ENCODE results near the gene CCND2.

Gene CCND2

DNA sequence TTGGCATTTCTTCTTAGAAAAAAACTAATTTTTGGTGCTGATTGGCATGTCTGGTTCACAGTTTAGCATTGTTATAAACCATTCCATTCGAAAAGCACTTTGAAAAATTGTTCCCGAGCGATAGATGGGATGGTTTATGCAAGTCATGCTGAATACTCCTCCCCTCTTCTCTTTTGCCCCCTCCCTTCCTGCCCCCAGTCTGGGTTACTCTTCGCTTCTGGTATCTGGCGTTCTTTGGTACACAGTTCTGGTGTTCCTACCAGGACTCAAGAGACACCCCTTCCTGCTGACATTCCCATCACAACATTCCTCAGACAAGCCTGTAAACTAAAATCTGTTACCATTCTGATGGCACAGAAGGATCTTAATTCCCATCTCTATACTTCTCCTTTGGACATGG, 27.3 kb downstream of the CCND2 start:
- Histone ChIP-seq H3K4me3 (no peak overlapping the region), H3K4me1 (no peaks in the 10 kb centered on the region), H3K27ac (no peak overlapping the region), H3K27me3 (no peaks in the 10 kb centered on the region), H3K9me3 (no peaks in the 10 kb centered on the region), H4K20me1 (no peaks in the 10 kb centered on the region), H3K4me2 (no peak overlapping the region), H3K9ac (no peak overlapping the region), H3K36me3 (no peaks in the 10 kb centered on the region)
- TF ChIP-seq Cebpa-rat (IDR thresholded peaks at IDR 0.05), result no peak

DNA sequence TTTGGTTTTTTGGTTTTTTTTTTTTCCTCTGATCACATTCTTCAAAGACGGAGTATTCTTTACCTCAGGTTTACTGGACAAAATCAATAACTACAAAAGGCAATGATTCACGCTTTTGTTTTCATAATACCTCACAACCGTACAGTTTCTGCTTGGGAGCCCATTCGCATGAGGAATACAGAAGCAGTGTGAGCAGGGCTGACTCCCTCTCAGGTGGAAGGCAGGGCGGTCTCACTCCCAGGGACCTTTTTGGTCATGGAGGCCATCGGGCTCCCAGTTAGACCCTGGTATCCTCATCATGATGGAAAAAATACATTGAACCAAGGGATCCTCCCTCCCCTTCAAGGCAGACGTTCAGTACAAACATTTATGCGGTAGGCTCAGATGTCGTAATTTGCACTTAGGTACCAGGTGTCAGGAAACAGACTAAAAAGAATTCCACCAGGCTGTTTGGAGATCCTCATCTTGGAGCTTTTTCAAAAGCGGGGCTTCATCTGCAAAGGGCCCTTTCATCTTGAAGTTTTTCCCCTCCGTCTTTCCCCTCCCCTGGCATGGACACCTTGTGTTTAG, 28.5 kb downstream of the CCND2 start:
- H3K36me3 ChIP-seq, result no peaks in the 10 kb centered on the region
- no peak overlapping the region for H3K27ac ChIP-seq
- H3K4me1 ChIP-seq, result no peaks in the 10 kb centered on the region
- H3K9ac ChIP-seq, result no peak overlapping the region
- no peak overlapping the region for H3K4me3 ChIP-seq
- no peaks in the 10 kb centered on the region for H3K9me3 ChIP-seq
- no peak overlapping the region for H3K4me2 ChIP-seq
- H4K20me1 ChIP-seq, result no peaks in the 10 kb centered on the region
- no peak for TF ChIP-seq Cebpa-rat (IDR thresholded peaks at IDR 0.05)
- H3K27me3 ChIP-seq, result no peaks in the 10 kb centered on the region

DNA sequence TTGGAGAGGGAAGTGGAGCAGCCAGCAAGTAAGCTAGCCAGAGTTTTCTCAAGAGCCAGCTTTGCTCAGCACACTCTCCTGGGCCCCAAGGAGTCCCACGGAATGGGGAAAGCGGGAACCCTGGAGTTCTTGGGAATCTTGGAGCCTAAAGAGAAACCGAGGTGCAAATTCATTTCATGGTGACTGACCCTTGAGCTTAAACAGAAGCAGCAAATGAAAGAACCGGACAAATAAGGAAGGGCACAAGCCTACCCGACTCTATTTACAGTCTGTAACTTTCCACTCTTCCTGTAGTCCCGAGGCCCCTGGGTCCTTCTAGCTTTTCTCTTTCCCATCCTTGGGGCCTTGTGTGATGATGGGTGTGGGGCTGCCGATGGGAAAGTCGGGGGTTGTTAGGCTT, 29.3 kb downstream of the CCND2 start:
- Histone ChIP-seq H3K4me1 (peaks cover 2% of the 10 kb centered on the region), H3K4me2 (no peak overlapping the region), H3K36me3 (no peaks in the 10 kb centered on the region), H3K9me3 (no peaks in the 10 kb centered on the region), H3K27ac (no peak overlapping the region), H3K4me3 (no peak overlapping the region), H3K9ac (no peak overlapping the region), H3K27me3 (no peaks in the 10 kb centered on the region), H4K20me1 (no peaks in the 10 kb centered on the region)
- TF ChIP-seq Cebpa-rat (IDR thresholded peaks at IDR 0.05), result no peak

DNA sequence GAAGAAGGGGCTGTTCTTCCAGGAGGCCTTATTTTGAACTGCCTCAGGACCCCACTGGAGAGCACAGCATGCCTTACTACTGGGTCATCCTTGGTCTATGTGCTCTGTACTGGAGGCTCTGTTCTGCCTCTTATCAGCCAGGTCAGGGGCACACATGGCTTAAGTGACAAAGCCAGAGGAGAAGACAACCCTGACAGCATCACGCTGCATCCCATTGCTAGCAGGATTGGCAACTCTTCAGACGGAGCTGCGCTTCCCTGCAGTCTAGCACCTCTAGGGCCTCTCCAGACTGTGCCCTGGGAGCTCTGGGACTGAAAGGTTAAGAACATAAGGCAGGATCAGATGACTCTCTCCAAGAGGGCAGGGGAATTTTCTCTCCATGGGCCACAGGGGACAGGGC, 30.2 kb downstream of the CCND2 start:
- Histone ChIP-seq H4K20me1 (no peaks in the 10 kb centered on the region), H3K9ac (no peak overlapping the region), H3K27me3 (no peaks in the 10 kb centered on the region), H3K36me3 (no peaks in the 10 kb centered on the region), H3K27ac (no peak overlapping the region), H3K9me3 (no peaks in the 10 kb centered on the region), H3K4me1 (peaks cover 9% of the 10 kb centered on the region), H3K4me2 (no peak overlapping the region), H3K4me3 (no peak overlapping the region)
- no peak for TF ChIP-seq Cebpa-rat (IDR thresholded peaks at IDR 0.05)

DNA sequence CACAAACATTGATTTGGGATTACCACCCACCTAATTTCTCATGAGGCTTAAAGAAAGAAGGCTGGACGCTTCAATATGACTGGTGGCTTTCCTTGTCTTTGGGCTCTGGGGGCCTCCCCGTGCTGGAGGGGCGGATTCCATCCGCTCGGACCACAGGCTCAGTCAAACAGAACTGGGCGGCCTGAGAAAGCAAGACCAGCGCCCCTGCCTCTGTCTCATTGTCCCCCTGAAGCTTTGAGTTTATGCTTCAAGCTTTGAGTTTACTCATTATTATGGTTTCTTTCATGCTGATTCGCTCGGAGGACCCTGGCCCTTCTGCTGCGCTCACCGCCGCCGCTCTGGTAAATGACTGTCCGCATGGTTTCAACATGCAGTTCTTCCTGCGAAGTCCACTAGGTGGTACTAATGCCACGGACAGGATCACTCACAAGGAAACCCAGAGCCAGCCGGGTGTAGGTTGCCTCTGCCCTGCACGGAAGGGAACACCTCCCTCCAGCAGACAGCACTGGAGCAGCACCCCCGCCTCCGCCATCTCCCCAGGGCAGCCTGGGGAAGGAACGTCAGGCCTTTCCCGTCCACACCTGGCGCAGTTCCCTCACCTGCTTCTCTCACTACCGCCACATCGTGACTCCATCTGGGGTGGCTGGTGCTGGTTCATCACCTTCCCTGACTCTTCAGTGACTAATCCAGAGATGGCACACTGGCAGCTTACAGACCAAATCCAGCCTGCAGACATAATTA, 34.2 kb downstream of the CCND2 start:
- Histone ChIP-seq H3K9me3 (no peaks in the 10 kb centered on the region), H4K20me1 (no peaks in the 10 kb centered on the region), H3K27me3 (no peaks in the 10 kb centered on the region), H3K4me2 (peak overlapping the region; percentile 31), H3K36me3 (no peaks in the 10 kb centered on the region), H3K27ac (no peak overlapping the region), H3K4me3 (no peak overlapping the region), H3K4me1 (peaks cover 20% of the 10 kb centered on the region), H3K9ac (no peak overlapping the region)
- TF ChIP-seq Cebpa-rat (IDR thresholded peaks at IDR 0.05), result no peak

DNA sequence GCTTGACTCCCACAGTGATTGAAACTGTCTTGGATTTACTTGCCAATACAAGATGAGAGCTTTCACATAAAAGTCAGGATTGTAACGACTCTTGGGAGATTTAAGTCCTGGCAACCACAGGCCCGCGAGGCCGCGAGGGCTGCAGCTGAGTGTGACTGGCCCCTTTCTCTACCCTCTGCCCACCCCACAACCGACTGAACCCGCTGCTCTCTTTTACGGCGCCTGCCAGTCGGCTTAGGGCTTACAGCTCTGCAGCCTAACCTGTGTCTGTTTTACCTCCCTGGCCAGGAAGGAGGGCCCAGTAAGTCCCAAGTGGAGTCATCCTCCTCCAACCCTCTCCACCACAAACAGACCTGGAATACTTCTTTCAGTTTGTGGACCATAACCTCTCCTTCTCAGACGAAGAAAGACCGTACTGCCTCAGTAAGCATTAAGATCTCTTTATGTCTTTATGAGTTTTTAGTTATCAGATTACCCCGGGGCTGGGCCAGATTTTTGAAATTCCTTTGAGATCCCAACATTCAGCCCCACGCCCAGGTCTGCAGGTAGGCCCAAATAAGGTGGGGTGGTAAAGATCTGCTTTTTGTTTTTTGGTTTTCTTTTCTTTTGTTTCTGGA, 34.9 kb downstream of the CCND2 start:
- Histone ChIP-seq H3K4me3 (no peak overlapping the region), H3K36me3 (no peaks in the 10 kb centered on the region), H3K9ac (no peak overlapping the region), H3K9me3 (no peaks in the 10 kb centered on the region), H4K20me1 (no peaks in the 10 kb centered on the region), H3K4me2 (peak overlapping the region; percentile 31), H3K27me3 (no peaks in the 10 kb centered on the region), H3K27ac (no peak overlapping the region), H3K4me1 (peaks cover 22% of the 10 kb centered on the region)
- TF ChIP-seq Cebpa-rat (IDR thresholded peaks at IDR 0.05), result no peak

DNA sequence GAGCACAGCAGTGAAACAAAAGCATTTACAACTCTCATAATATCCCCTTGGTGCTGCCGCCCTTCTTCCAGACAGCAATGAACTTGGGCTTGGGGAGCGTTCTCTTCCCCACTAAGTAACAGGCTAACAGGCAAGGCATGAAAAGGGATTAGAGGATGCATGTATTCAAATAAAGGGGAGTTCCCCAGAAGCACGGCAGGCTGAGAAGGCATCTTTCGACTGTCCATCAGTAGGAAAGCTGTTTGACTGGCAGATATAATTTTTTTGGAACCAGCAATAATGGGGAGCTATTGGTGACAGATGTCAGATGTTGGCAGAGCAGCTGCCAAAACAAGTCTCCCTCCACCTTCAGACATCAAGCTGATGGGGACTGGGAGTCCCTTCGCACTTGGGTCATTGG, 38.2 kb downstream of the CCND2 start:
- no peak overlapping the region for H3K9ac ChIP-seq
- no peaks in the 10 kb centered on the region for H3K9me3 ChIP-seq
- H3K4me1 ChIP-seq, result peaks cover 22% of the 10 kb centered on the region
- H3K27me3 ChIP-seq, result no peaks in the 10 kb centered on the region
- peak overlapping the region; percentile 43 for H3K4me2 ChIP-seq
- no peak overlapping the region for H3K27ac ChIP-seq
- TF ChIP-seq Cebpa-rat (IDR thresholded peaks at IDR 0.05), result no peak
- H3K36me3 ChIP-seq, result no peaks in the 10 kb centered on the region
- H3K4me3 ChIP-seq, result no peak overlapping the region
- no peaks in the 10 kb centered on the region for H4K20me1 ChIP-seq

DNA sequence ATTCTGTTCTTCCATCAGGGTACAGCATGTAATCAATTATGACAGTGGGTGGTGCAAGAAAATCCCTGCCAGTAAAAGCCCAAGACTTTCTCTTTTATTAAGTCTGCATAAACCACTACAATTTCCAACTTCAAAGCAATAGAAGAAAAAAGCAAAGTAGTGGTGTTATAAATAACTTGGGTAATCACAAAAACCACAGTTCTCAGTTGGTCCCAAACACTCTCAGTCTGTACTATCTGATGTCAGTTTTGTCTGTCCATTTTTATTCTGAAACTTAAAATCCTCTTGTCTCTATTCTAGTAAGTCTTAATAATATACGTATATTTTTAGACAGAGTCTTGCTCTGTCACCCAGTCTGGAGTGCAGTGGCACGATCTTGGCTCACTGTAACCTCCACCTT, 38.7 kb downstream of the CCND2 start:
- Histone ChIP-seq H3K4me1 (peaks cover 22% of the 10 kb centered on the region), H4K20me1 (no peaks in the 10 kb centered on the region), H3K9ac (no peak overlapping the region), H3K4me3 (no peak overlapping the region), H3K36me3 (no peaks in the 10 kb centered on the region), H3K27me3 (no peaks in the 10 kb centered on the region), H3K9me3 (no peaks in the 10 kb centered on the region), H3K27ac (no peak overlapping the region), H3K4me2 (peak overlapping the region; percentile 43)
- no peak for TF ChIP-seq Cebpa-rat (IDR thresholded peaks at IDR 0.05)

DNA sequence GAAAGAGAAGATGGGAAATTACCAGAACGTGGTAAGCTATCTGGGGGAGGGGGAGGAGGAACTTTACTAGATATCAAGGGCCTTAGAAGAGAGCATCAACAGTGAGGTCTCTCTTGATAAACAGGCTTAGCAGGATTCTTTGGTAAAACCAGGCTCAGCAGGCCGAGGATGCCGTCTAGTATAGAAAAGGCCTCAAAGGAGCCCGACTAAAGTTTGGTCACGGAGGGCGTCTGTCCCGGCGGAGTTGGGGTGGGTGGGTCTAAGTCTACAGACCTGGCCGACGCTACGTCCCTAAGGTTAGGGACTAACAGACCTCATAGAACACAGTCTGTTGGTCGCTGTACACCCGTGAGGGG, 46.9 kb downstream of the CCND2 start:
- Histone ChIP-seq H4K20me1 (peaks cover 14% of the 10 kb centered on the region; the same call in 1 of the 2 replicates), H3K27ac (peak overlapping the region; percentile 69; the same call in 1 of the 2 replicates), H3K27me3 (no peaks in the 10 kb centered on the region), H3K4me2 (peak overlapping the region; percentile 82), H3K9ac (peak overlapping the region; percentile 85), H3K36me3 (peaks cover 13% of the 10 kb centered on the region), H3K4me1 (peaks cover 30% of the 10 kb centered on the region), H3K4me3 (peak overlapping the region; percentile 80), H3K9me3 (no peaks in the 10 kb centered on the region)
- no peak for TF ChIP-seq Cebpa-rat (IDR thresholded peaks at IDR 0.05)
